ENCODE measurements around the gene UGT2B10.

Gene UGT2B10

GRCh38 chr4:68871809-68872642 is 56.2 kb downstream of the UGT2B10 start:
- no peak for DNase-seq

DNA sequence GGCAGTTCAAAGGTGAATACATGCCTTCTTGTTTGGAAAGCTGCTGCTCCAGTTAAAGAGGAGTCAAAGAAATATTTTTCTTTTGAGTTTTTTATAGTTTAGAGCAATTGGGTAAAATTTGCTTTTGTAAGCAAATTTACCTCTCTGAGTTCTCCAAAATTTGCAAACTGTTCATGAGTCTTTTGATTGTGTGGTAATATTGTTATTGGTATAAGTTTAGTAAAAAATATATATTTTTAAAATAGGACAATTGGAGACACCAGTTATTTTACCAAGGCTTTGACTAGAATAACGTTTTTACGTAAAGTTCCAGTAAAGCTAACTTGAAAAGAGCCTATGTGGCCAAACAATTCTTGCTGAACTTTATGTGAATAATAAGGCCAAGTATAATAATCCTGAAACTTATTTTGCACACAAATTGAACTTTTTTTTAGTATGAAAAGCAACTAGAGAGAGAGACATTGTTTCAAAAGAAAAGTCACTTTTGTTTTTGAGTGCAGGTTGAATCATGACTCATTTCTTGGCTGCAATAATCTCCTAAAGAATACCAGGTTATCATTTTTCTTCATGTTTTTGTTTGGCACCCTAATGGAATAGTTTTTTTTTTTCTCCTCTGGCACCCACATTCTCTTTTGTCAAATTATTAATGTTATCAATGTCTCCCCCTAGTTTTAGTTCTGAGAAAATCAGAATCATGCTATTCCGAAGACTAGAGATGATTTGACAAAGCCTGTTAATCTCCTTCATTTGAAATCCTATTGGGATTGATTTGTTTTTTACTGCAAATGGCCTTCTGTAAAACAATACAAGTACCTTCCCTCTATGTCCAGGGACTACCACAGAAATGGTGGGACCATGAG is 57.1 kb downstream of the UGT2B10 start:
- DNase-seq: no peak

DNA sequence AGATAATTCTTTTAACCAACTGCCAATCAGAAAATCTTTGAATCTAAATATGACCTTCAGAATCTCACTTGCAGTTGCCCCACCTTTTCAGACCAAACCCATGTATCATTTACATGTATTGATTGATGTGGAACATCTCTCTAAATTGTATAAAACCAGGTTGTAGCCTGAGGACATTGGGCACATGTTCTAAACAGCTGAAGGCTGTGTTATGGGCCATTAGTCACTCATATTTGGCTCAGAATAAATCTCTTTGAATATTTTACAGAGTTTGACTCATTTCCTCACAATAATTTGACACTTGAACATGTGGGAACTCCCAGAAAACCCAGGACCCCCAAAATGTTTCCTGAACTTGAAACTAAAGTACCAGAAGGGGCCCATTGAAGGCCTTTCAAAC is 58.7 kb downstream of the UGT2B10 start:
- no peak for DNase-seq

GRCh38 chr4:68877555-68877954 is 61.8 kb downstream of the UGT2B10 start:
- DNase-seq: no peak

- no peak for DNase-seq
Measured at GRCh38 chr4:68878048-68878447, 62.3 kb downstream of the UGT2B10 start.

Measured in fibroblast of skin of right quadriceps (primary cell).